ENCODE data around the gene EDA2R. TPM values are rescaled to one million over a fixed set of nuclear protein-coding genes. Genes with fewer than 3 reads are reported as not detected.

The EDA2R gene
- total and polyA plus RNA-seq, 2 donors (not counting 3 experiments of a cell fraction or from before 2014, with no cell fraction given) = 1.9 TPM

GRCh38 chrX:66680451-66680850, 41.6 kb upstream of the EDA2R start:
- BruUV-seq (replicated peaks) = no TSS peak
- POLR2A ChIA-PET = no interaction called here
- no peaks in the 10 kb centered on the region for H4K20me1 ChIP-seq (replicated peaks; ENCODE audit: control insufficient read depth, extremely low read depth, insufficient read depth, low read length)
- TF ChIP-seq FOS (IDR thresholded peaks at IDR 0.05; ENCODE audit: borderline replicate concordance, insufficient read depth, low read length) (no peak), MAX (IDR thresholded peaks at IDR 0.05; ENCODE audit: insufficient read depth, insufficient read length) (no peak), MYC (IDR thresholded peaks at IDR 0.05; ENCODE audit: low read depth, low read length) (no peak), POLR2A (IDR thresholded peaks at IDR 0.05; ENCODE audit: low read depth, low read length) (no peak), EZH2 (IDR thresholded peaks at IDR 0.05; ENCODE audit: borderline replicate concordance, low read depth, low read length, severe bottlenecking) (no peak), CTCF (IDR thresholded peaks at IDR 0.05; ENCODE audit: extremely low read depth in 1 of 2, insufficient read depth in 1 of 2, low read depth in 1 of 2, low read length in 2 of 2) (no peak), GATA2 (IDR thresholded peaks at IDR 0.05; ENCODE audit: insufficient read depth, insufficient read length, low read depth, low read length) (no peak), JUN (IDR thresholded peaks at IDR 0.05; ENCODE audit: borderline replicate concordance, insufficient read depth, insufficient read length, low read depth) (no peak), POLR2AphosphoS5 (IDR thresholded peaks at IDR 0.05; ENCODE audit: insufficient read depth, low read depth, low read length) (no peak)
- dilution Hi-C loops (cut with MboI; ENCODE audit: extremely low pct_ligation_motif_present, low sequenced_read_pairs) (no loop called here), intact Hi-C loops (cut with micrococcal nuclease) (no loop called here)
- DNase-seq (ENCODE audit: low read depth, low spot score) = no peak
- no peak overlapping the region for H3K9ac ChIP-seq (replicated peaks; ENCODE audit: extremely low read depth, insufficient read depth, low read length)
- no peaks in the 10 kb centered on the region for H3K9me1 ChIP-seq (replicated peaks; ENCODE audit: control insufficient read depth, extremely low read depth, insufficient read depth, low read length)
- H3K79me2 ChIP-seq (ENCODE audit: control insufficient read depth, insufficient read depth, low read length) = no peaks in the 10 kb centered on the region
- H2AFZ ChIP-seq (ENCODE audit: low read depth, low read length) = no peak overlapping the region
- CTCF ChIA-PET = no interaction called here
- peak; percentile 83 for FAIRE-seq
- no peak overlapping the region for H3K27ac ChIP-seq (ENCODE audit: insufficient read depth, low read depth, low read length)
- H3K9me3 ChIP-seq (replicated peaks; ENCODE audit: control insufficient read depth, insufficient read depth, low read length) = no peaks in the 10 kb centered on the region
- H3K4me1 ChIP-seq (ENCODE audit: control insufficient read depth, extremely low read depth, insufficient read depth, low read length) = no peaks in the 10 kb centered on the region
- no peak overlapping the region for H3K4me3 ChIP-seq (replicated peaks in 1 of 3; ENCODE audit: insufficient read depth in 1 of 3, low read depth in 1 of 3, low read length in 3 of 3)
- no peak overlapping the region for H3K4me2 ChIP-seq (ENCODE audit: insufficient read depth, low read length)
- no peaks in the 10 kb centered on the region for H3K27me3 ChIP-seq (ENCODE audit: control insufficient read depth in 2 of 2, insufficient read depth in 2 of 2, low read length in 2 of 2)
- H3K36me3 ChIP-seq (ENCODE audit: control insufficient read depth in 2 of 2, extremely low read depth in 1 of 2, insufficient read depth in 2 of 2, low read length in 2 of 2) = no peaks in the 10 kb centered on the region

All from endothelial cell of umbilical vein (primary cell).